ENCODE results near the gene NFKBIL1. TPM values are rescaled to one million over a fixed set of nuclear protein-coding genes. Genes with fewer than 3 reads are reported as not detected.

The NFKBIL1 gene
- total and polyA plus RNA-seq, 9 of the 15 experiments (the other 6 are each of a cell fraction or from before 2014, with no cell fraction given) = 0.49 to 33.1 (median 7.6) TPM

GRCh38 chr6:31541059-31541657 lies 6.2 kb upstream of the NFKBIL1 start (continued):
- TF ChIP-seq STAT5A (IDR thresholded peaks at IDR 0.05; ENCODE audit: borderline replicate concordance, low read length) (no peak), ZMIZ1 (IDR thresholded peaks at IDR 0.05; ENCODE audit: low read depth in 2 of 2, low read length in 2 of 2) (no peak), REST (IDR thresholded peaks at IDR 0.05; ENCODE audit: borderline replicate concordance) (no peak), REST (CRISPR knock-in tag; IDR thresholded peaks at IDR 0.05; ENCODE audit: low read depth) (no peak), RBM22 (IDR thresholded peaks at IDR 0.05; ENCODE audit: low read depth, low read length, poor library complexity, severe bottlenecking) (no peak), ZNF778 (CRISPR knock-in tag; IDR thresholded peaks at IDR 0.05) (no peak), NBN (IDR thresholded peaks at IDR 0.05; ENCODE audit: low read depth) (no peak), BCLAF1 (IDR thresholded peaks at IDR 0.05; ENCODE audit: borderline replicate concordance in 1 of 2, control insufficient read depth in 1 of 2, low read depth in 2 of 2, low read length in 1 of 2) (no peak), CBX1 (IDR thresholded peaks at IDR 0.05; ENCODE audit: low read depth) (no peak), PHF20 (IDR thresholded peaks at IDR 0.05; ENCODE audit: partially characterized antibody) (no peak), CREB1 (IDR thresholded peaks at IDR 0.05) (no peak), CREB1 (CRISPR knock-in tag; IDR thresholded peaks at IDR 0.05) (no peak), FOXM1 (IDR thresholded peaks at IDR 0.05; ENCODE audit: low read depth) (no peak), FOXM1 (CRISPR knock-in tag; IDR thresholded peaks at IDR 0.05; ENCODE audit: low read depth) (no peak)
